ENCODE results near the gene CREBRF.
"Not testable (repeated sequence)": the region's sequence is repeated elsewhere in the genome, so short reads cannot be mapped to it uniquely, and the experiment has no call there.

CREBRF gene

DNA sequence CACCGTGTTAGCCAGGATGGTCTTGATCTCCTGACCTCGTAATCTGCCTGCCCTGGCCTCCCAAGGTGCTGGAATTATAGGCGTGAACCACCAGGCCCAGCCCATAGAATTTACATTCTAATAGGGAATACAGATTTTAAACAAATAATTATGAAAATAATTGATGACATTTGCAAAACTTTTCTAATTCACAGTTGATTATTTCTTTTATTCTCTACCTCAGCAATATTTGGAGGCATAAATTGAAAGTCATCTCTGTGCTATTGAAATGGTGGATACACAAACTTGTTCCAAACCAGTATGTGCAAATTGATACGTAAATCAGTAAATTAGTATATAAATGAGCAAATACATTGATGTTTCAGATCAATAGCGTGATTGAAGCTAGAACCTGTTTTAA lies 96.4 kb downstream of the CREBRF start:
- in situ Hi-C loops (cut with MboI; ENCODE audit: low sequenced_read_pairs) = no loop called here

- in situ Hi-C loops (cut with MboI; ENCODE audit: low sequenced_read_pairs) = no loop called here
These were observed 97.7 kb downstream of the CREBRF start for GRCh38 chr5:173153842-173154241.

GRCh38 chr5:173154619-173155018 lies 98.5 kb downstream of the CREBRF start:
- in situ Hi-C loops (cut with MboI; ENCODE audit: low sequenced_read_pairs) = not testable (repeated sequence)

- in situ Hi-C loops (cut with MboI; ENCODE audit: low sequenced_read_pairs) = no loop called here
These were observed 99.8 kb downstream of the CREBRF start for GRCh38 chr5:173155912-173156311.

- in situ Hi-C loops (cut with MboI; ENCODE audit: low sequenced_read_pairs) = no loop called here
These were observed 102.2 kb downstream of the CREBRF start for GRCh38 chr5:173158366-173158765.

DNA sequence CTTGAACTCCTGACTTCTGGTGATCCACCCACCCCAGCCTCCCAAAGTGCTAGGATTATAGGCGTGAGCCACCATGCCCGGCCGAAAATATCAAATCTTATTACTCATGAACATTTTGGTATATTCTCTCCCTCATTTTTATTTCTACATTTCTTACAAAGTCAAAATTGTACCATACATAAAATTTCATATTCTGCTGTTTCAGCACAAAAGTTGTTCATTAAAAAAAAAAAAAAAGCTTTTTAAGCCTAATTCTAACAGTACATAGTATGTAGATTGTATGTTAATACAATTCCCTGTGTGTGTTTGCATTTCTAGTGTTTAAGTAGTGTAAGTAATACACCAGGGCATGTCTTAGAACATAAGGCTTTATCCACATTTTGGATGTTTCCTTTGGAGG lies 103.1 kb downstream of the CREBRF start:
- in situ Hi-C loops (cut with MboI; ENCODE audit: low sequenced_read_pairs) = no loop called here

DNA sequence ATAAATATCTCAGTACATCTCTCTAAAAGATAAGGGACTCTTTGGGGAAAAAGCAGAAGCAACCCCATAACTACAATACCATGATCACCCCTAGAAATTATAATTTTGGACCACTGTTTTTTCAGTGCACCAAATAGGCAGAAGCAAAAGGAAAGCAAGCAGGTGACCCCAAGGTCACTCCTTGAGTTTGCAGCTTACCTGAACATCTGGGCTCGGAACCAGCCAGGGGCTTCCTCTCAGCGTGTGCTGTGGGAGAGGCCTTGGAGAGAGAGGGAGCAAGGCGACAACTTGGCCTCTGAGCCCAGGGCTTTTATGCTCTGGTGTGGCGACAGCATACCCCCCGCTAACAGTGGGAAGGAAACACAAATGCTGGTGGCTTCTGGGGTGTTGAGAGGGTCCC lies 105.0 kb downstream of the CREBRF start:
- in situ Hi-C loops (cut with MboI; ENCODE audit: low sequenced_read_pairs) = no loop called here

- in situ Hi-C loops (cut with MboI; ENCODE audit: low sequenced_read_pairs) = no loop called here
These were observed 107.1 kb downstream of the CREBRF start for GRCh38 chr5:173163219-173163618.

GRCh38 chr5:173165177-173166016 lies 109.2 kb downstream of the CREBRF start:
- in situ Hi-C loops (cut with MboI; ENCODE audit: low sequenced_read_pairs) = no loop called here

- in situ Hi-C loops (cut with MboI; ENCODE audit: low sequenced_read_pairs) = no loop called here
These were observed 116.0 kb downstream of the CREBRF start for GRCh38 chr5:173172166-173172565.

DNA sequence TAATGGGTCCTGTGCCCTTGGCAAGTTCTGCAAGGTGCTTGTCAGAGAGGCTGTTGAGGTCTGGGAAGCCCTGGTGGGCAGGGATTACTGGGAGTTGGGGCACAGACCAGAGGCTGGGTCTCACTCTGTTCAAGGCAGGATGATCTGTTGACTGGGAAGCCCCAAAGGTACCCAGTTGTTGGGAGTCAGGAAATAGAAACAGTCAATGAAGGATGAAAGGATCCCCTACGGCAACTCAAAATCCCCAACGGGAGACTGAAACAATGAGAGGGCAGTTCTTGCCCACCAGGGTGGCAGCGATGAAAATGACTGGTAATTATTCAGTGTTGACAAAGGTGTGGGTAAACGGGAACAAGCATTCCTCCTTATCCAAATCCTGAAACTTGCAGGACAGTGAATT lies 119.4 kb downstream of the CREBRF start:
- in situ Hi-C loops (cut with MboI; ENCODE audit: low sequenced_read_pairs) = no loop called here

- in situ Hi-C loops (cut with MboI; ENCODE audit: low sequenced_read_pairs) = no loop called here
These were observed 122.3 kb downstream of the CREBRF start for GRCh38 chr5:173178369-173178910.

DNA sequence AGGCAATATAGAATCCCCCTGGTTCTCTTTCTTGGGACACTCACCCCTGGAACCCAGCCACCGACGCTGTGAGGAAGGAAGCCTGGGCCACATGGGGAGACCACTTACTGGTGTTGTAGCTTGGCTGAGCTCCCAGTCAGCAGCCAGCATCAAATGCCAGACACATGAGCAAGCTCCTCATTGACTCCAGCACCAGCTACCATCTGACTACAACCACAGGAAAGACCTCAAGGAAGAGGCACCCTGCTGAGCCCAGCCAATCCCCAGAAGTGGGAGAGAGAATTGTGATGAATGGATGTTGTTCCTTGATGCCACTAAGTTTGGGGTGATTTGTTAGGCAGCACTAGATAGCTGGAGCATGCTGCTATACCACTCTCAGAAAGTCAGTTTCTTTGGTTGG lies 124.2 kb downstream of the CREBRF start:
- in situ Hi-C loops (cut with MboI; ENCODE audit: low sequenced_read_pairs) = no loop called here

GRCh38 chr5:173187054-173187743 lies 131.0 kb downstream of the CREBRF start:
- in situ Hi-C loops (cut with MboI; ENCODE audit: low sequenced_read_pairs) = no loop called here

- in situ Hi-C loops (cut with MboI; ENCODE audit: low sequenced_read_pairs) = no loop called here
These were observed 132.1 kb downstream of the CREBRF start for GRCh38 chr5:173188280-173188679.
